Transverse colon (tissue), 3 donors: ENCODE data around the gene HNRNPL.

Source experiments
- EP300 ChIP-seq: sonication (generic); formaldehyde crosslinking; IDR thresholded peaks from one replicate; pipeline ENCODE4 v1.6.1; 2017; ENCODE audit warnings: antibody characterized with exemption, low read depth
- TF ChIP-seq, protein P1 (sequence below), 5 experiments: fragments of 200-600 bp in 3 of 5; fragments of 450-650 bp in 2 of 5; sonication (generic) in 3 of 5; IDR thresholded peaks; 1 replicate in 2 of 5; 2 replicates in 3 of 5; pipeline ENCODE4 v1.5.1; 2016 to 2017; ENCODE audit warnings: antibody characterized with exemption in 5 of 5, inconsistent platforms in 3 of 5, mild to moderate bottlenecking in 2 of 5, moderate library complexity in 1 of 5

DNA sequence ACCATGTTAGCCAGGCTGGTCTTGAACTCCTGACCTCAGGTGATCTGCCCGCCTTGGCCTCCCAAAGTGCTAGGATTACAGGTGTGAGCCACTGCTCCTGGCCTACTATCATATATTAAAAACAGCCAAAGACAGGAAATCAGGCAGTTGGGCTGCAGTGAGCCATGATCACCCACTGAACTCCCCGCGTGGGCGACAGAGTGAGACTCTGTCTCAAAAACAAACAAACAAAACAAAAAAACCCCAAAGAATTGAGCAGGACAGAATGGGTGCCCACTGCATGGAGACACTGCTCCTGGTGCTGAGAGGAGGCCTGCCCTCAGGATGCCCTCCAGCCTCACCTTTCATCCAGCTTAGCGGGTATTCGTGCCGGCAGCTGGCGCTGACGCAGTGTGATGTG, 33.5 kb upstream of the HNRNPL start:
- no peak for TF ChIP-seq EP300
- TF ChIP-seq, protein P1, sequence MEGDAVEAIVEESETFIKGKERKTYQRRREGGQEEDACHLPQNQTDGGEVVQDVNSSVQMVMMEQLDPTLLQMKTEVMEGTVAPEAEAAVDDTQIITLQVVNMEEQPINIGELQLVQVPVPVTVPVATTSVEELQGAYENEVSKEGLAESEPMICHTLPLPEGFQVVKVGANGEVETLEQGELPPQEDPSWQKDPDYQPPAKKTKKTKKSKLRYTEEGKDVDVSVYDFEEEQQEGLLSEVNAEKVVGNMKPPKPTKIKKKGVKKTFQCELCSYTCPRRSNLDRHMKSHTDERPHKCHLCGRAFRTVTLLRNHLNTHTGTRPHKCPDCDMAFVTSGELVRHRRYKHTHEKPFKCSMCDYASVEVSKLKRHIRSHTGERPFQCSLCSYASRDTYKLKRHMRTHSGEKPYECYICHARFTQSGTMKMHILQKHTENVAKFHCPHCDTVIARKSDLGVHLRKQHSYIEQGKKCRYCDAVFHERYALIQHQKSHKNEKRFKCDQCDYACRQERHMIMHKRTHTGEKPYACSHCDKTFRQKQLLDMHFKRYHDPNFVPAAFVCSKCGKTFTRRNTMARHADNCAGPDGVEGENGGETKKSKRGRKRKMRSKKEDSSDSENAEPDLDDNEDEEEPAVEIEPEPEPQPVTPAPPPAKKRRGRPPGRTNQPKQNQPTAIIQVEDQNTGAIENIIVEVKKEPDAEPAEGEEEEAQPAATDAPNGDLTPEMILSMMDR (IDR thresholded peaks at IDR 0.05) = no peak
